ENCODE data around the gene FARS2. TPM values are rescaled to one million over a fixed set of nuclear protein-coding genes. Genes with fewer than 3 reads are reported as not detected.
A peak's percentile ranks its signal among the peaks of the same experiment; 100 is the strongest.

The FARS2 gene
- total RNA-seq, 1 experiment from 2014 or later: 13.8 TPM

DNA sequence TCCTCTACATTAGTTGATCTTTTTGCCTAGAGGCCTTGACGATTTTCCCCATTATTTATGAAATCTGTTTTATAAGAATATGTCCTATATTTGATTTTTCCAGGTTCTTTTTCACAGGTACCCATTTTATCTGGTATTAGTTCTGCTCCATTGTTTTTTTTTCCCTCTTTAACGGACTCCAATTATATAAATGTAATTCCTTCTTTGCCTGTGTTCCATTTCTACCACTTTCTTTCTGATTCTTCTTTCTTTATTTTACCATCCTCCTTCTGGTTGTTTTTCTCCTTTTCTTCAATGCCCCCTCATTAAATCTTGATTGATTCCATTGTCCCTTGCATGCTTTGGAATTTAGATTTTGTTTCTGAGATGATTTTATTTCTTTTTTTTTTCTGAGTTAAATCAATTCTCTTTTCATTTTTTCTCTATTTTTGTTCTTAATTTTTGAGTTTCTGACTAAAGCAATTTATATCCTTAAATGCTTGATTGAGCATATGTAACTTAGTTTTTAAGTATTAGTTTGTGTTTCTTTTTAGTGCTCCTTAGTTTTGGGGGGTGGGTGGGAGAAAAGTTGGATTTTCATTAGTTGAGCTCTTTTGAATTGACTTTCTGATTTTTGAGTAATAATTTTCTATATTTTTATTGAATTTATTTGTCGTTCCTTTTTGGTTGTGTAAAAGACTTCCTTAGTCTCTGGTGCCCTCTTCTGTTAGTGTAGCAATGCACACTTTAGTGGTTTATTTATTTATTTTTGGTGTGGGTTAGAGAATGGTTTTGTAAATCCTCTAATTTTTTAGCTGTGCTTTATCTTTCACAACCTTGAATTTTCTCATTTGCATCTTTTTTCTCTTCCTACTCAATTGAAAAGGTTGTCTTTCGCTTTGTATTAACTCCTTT, 140.8 kb downstream of the FARS2 start (continued):
- TF ChIP-seq RAD21 (IDR thresholded peaks at IDR 0.05; ENCODE audit: low read depth) (peak; percentile 85), EGR1 (IDR thresholded peaks at IDR 0.05; ENCODE audit: low read depth) (0 out of 2 replicates have a peak, but pooled peaks have one; percentile 11), EZH2 (IDR thresholded peaks at IDR 0.05) (no peak), YY1 (IDR thresholded peaks at IDR 0.05; ENCODE audit: extremely low read depth, insufficient replicate concordance, low read depth, low read length) (no peak), JUND (IDR thresholded peaks at IDR 0.05) (no peak), ZNF274 (IDR thresholded peaks at IDR 0.05; ENCODE audit: low read depth, low read length) (no peak), POLR2AphosphoS5 (IDR thresholded peaks at IDR 0.05; ENCODE audit: low read depth, low read length) (no peak)
- TF ChIP-seq, protein P1, sequence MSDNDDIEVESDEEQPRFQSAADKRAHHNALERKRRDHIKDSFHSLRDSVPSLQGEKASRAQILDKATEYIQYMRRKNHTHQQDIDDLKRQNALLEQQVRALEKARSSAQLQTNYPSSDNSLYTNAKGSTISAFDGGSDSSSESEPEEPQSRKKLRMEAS (IDR thresholded peaks at IDR 0.05): no peak

DNA sequence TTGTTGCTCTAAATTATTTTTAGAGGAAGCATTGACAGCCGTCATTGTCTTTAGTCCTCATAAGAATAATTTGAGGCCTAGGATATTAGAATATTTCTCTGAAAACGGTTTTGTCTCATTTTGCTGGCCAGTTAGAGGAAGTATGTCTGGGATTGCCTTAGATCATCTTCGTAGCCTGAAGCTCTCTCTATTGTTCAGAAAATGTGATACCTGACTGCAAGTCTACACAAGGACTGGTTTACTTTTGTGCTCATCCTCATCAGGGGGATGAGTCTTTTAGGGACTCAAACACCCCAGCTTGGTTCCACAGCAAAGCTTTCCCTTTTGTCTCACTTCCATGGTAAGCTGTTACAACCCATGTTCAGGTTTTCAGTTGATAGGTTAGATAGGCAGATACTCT, 141.8 kb downstream of the FARS2 start:
- Histone ChIP-seq H3K27ac (ENCODE audit: low read depth, low read length) (no peak overlapping the region), H3K4me2 (ENCODE audit: low read length) (no peak overlapping the region), H3K9ac (ENCODE audit: low read length) (no peak overlapping the region), H2AFZ (ENCODE audit: low read depth, low read length, poor library complexity, severe bottlenecking) (no peak overlapping the region), H3K9me3 (ENCODE audit: control insufficient read depth in 1 of 2, insufficient read depth in 1 of 2, low read depth in 1 of 2, low read length in 2 of 2) (no peaks in the 10 kb centered on the region), H3K27me3 (ENCODE audit: insufficient read depth, low read length) (no peaks in the 10 kb centered on the region), H3K79me2 (ENCODE audit: insufficient read depth, low read length) (no peaks in the 10 kb centered on the region), H3K36me3 (ENCODE audit: control insufficient read depth in 1 of 2, insufficient read depth in 2 of 2, low read length in 2 of 2) (no peaks in the 10 kb centered on the region), H4K20me1 (ENCODE audit: insufficient read depth) (no peaks in the 10 kb centered on the region), H3K4me3 (replicated peaks in 1 of 2; ENCODE audit: low read depth in 1 of 2, low read length in 2 of 2) (no peak overlapping the region), H3K4me1 (ENCODE audit: control insufficient read depth in 1 of 2, insufficient read depth in 2 of 2, low read length in 2 of 2) (no peaks in the 10 kb centered on the region), H3K9me2 (ENCODE audit: insufficient read depth) (no peaks in the 10 kb centered on the region)
- CTCF ChIA-PET: interaction anchor here (1.0 to 2.4 kb wide), 10 partner anchors 12 to 346 kb away, joined by 3 to 26 read pairs (median 4); no protein-coding TSS in a partner anchor
- BruUV-seq (replicated peaks): no TSS peak
- TF ChIP-seq JUND (IDR thresholded peaks at IDR 0.05) (no peak), CEBPB (IDR thresholded peaks at IDR 0.05; ENCODE audit: low read depth) (no peak), SRF (IDR thresholded peaks at IDR 0.05; ENCODE audit: low read depth) (no peak), ELF1 (IDR thresholded peaks at IDR 0.05; ENCODE audit: borderline replicate concordance, low read depth) (no peak), ZNF274 (IDR thresholded peaks at IDR 0.05; ENCODE audit: low read depth, low read length) (no peak), SIN3A (IDR thresholded peaks at IDR 0.05; ENCODE audit: low read depth) (no peak), RAD21 (IDR thresholded peaks at IDR 0.05; ENCODE audit: low read depth) (no peak), POLR2AphosphoS5 (IDR thresholded peaks at IDR 0.05; ENCODE audit: low read depth, low read length) (no peak), ZFX (IDR thresholded peaks at IDR 0.05) (no peak), EZH2 (IDR thresholded peaks at IDR 0.05) (no peak), EGR1 (IDR thresholded peaks at IDR 0.05; ENCODE audit: low read depth) (no peak), EZH2phosphoT487 (IDR thresholded peaks at IDR 0.05; ENCODE audit: borderline replicate concordance) (no peak), YY1 (IDR thresholded peaks at IDR 0.05; ENCODE audit: extremely low read depth, insufficient replicate concordance, low read depth, low read length) (no peak), POLR2A (IDR thresholded peaks at IDR 0.05; ENCODE audit: borderline replicate concordance, extremely low read depth, insufficient read depth, insufficient read length) (no peak)
- TF ChIP-seq, protein P2, sequence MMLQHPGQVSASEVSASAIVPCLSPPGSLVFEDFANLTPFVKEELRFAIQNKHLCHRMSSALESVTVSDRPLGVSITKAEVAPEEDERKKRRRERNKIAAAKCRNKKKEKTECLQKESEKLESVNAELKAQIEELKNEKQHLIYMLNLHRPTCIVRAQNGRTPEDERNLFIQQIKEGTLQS (IDR thresholded peaks at IDR 0.05): no peak
- TF ChIP-seq, protein P3, sequence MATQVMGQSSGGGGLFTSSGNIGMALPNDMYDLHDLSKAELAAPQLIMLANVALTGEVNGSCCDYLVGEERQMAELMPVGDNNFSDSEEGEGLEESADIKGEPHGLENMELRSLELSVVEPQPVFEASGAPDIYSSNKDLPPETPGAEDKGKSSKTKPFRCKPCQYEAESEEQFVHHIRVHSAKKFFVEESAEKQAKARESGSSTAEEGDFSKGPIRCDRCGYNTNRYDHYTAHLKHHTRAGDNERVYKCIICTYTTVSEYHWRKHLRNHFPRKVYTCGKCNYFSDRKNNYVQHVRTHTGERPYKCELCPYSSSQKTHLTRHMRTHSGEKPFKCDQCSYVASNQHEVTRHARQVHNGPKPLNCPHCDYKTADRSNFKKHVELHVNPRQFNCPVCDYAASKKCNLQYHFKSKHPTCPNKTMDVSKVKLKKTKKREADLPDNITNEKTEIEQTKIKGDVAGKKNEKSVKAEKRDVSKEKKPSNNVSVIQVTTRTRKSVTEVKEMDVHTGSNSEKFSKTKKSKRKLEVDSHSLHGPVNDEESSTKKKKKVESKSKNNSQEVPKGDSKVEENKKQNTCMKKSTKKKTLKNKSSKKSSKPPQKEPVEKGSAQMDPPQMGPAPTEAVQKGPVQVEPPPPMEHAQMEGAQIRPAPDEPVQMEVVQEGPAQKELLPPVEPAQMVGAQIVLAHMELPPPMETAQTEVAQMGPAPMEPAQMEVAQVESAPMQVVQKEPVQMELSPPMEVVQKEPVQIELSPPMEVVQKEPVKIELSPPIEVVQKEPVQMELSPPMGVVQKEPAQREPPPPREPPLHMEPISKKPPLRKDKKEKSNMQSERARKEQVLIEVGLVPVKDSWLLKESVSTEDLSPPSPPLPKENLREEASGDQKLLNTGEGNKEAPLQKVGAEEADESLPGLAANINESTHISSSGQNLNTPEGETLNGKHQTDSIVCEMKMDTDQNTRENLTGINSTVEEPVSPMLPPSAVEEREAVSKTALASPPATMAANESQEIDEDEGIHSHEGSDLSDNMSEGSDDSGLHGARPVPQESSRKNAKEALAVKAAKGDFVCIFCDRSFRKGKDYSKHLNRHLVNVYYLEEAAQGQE (IDR thresholded peaks at IDR 0.05; ENCODE audit: low read depth): no peak
- TF ChIP-seq, protein P4, sequence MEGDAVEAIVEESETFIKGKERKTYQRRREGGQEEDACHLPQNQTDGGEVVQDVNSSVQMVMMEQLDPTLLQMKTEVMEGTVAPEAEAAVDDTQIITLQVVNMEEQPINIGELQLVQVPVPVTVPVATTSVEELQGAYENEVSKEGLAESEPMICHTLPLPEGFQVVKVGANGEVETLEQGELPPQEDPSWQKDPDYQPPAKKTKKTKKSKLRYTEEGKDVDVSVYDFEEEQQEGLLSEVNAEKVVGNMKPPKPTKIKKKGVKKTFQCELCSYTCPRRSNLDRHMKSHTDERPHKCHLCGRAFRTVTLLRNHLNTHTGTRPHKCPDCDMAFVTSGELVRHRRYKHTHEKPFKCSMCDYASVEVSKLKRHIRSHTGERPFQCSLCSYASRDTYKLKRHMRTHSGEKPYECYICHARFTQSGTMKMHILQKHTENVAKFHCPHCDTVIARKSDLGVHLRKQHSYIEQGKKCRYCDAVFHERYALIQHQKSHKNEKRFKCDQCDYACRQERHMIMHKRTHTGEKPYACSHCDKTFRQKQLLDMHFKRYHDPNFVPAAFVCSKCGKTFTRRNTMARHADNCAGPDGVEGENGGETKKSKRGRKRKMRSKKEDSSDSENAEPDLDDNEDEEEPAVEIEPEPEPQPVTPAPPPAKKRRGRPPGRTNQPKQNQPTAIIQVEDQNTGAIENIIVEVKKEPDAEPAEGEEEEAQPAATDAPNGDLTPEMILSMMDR (IDR thresholded peaks at IDR 0.05 in 2 of 3, conservative IDR thresholded peaks at IDR 0.05 in 1 of 3; ENCODE audit: borderline replicate concordance in 1 of 3, insufficient read depth in 1 of 3, low read depth in 2 of 3, low read length in 2 of 3): no peak
- DNase-seq (ENCODE audit: low read depth, low spot score) (no peak), ATAC-seq (no peak)
- RAD21 ChIA-PET (ENCODE audit: low non-redundant PET in 1 of 2, low total read pairs in 2 of 2, uncharacterized antibody in 2 of 2, unreplicated experiment in 2 of 2): no interaction called here
- POLR2A ChIA-PET: no interaction called here
- intact Hi-C loops (cut with micrococcal nuclease): loop anchor here (2.0 to 5.0 kb wide), 2 partner anchors 188 to 346 kb away; no protein-coding TSS in a partner anchor

All from HCT116 (cell line).